HCT116 (cell line): ENCODE data around the gene KCTD1.

Experiments used
- CTCF ChIP-seq, 3 experiments: fragments of 200-600 bp in 1 of 3; sonication (generic) in 1 of 3; IDR thresholded peaks in 2 of 3; conservative IDR thresholded peaks in 1 of 3; 2 replicates each; pipeline ENCODE4 v1.5.1; 2012 to 2017; ENCODE audit warnings: low read depth in 2 of 3, low read length in 2 of 3, antibody characterized with exemption in 1 of 3, borderline replicate concordance in 1 of 3, control low read depth in 1 of 3, mild to moderate bottlenecking in 1 of 3, mixed read lengths in 1 of 3, mixed run types in 1 of 3, moderate library complexity in 1 of 3; ENCODE audit not compliant: insufficient read depth in 1 of 3
- EGR1 ChIP-seq: IDR thresholded peaks from 2 replicates; pipeline ENCODE4 v1.6.1; 2012; ENCODE audit warnings: low read depth
- MAX ChIP-seq: IDR thresholded peaks from 2 replicates; pipeline ENCODE4 v1.6.1; 2012
- POLR2AphosphoS5 ChIP-seq: IDR thresholded peaks from 2 replicates; pipeline ENCODE4 v1.6.1; 2011; ENCODE audit warnings: mild to moderate bottlenecking, low read depth, low read length, moderate library complexity
- YY1 ChIP-seq: IDR thresholded peaks from 2 replicates; pipeline ENCODE4 v1.6.1; 2011; ENCODE audit warnings: low read length, low read depth, moderate library complexity, mild to moderate bottlenecking; ENCODE audit not compliant: insufficient replicate concordance; ENCODE audit errors: extremely low read depth

GRCh38 chr18:26477828-26478466 is 70.4 kb downstream of the KCTD1 start:
- no peak for TF ChIP-seq CTCF (IDR thresholded peaks at IDR 0.05 in 2 of 3, conservative IDR thresholded peaks at IDR 0.05 in 1 of 3; ENCODE audit: borderline replicate concordance in 1 of 3, insufficient read depth in 1 of 3, low read depth in 2 of 3, low read length in 2 of 3)
- TF ChIP-seq YY1, result no peak
- no peak for TF ChIP-seq POLR2AphosphoS5
- no peak for TF ChIP-seq EGR1
- TF ChIP-seq MAX, result no peak
